DND-41 (cell line): ENCODE measurements around the gene SUV39H2.

ENCODE experiments used
- ATAC-seq: fragments of 200-7000 bp; cut with Tn5 transposase; 3 replicates; pipeline ENCODE4 v1.9.1; 2021; ENCODE audit warnings: low read depth; ENCODE audit not compliant: insufficient read depth
- DNase-seq: peaks from one replicate; pipeline ENCODE4 v3.0.0-alpha.2; 2020
- H2AFZ ChIP-seq: 2 replicates; pipeline ENCODE4 v1.6.0; 2012; ENCODE audit warnings: low read depth, low read length
- H3K27ac ChIP-seq: 2 replicates; pipeline ENCODE4 v1.5.1; 2012; ENCODE audit warnings: low read length, inconsistent platforms
- H3K27me3 ChIP-seq: fragments of 200-600 bp; sonication (generic); 2 replicates; pipeline ENCODE4 v1.6.0; 2012; ENCODE audit warnings: low read length, mild to moderate bottlenecking, inconsistent platforms; ENCODE audit not compliant: insufficient read depth, poor library complexity
- H3K36me3 ChIP-seq: 2 replicates; pipeline ENCODE4 v1.5.1; 2012; ENCODE audit warnings: low read length, inconsistent platforms; ENCODE audit not compliant: insufficient read depth
- H3K4me1 ChIP-seq: 2 replicates; pipeline ENCODE4 v1.5.1; 2012; ENCODE audit warnings: mild to moderate bottlenecking, low read length; ENCODE audit not compliant: insufficient read depth
- H3K4me2 ChIP-seq: 2 replicates; pipeline ENCODE4 v1.6.0; 2012; ENCODE audit warnings: mild to moderate bottlenecking, moderate library complexity, low read length, inconsistent platforms; ENCODE audit not compliant: insufficient read depth
- H3K4me3 ChIP-seq, 2 experiments: fragments of 200-600 bp in 1 of 2; shearing (Covaris generic) in 1 of 2; 2 replicates each; pipeline ENCODE4 v1.5.1; 2012 to 2016; ENCODE audit warnings: inconsistent platforms in 2 of 2, low read length in 2 of 2, mild to moderate bottlenecking in 2 of 2, low read depth in 1 of 2, moderate library complexity in 1 of 2
- H3K79me2 ChIP-seq: 2 replicates; pipeline ENCODE4 v1.6.0; 2012; ENCODE audit warnings: low read length, inconsistent platforms; ENCODE audit not compliant: insufficient read depth
- H3K9ac ChIP-seq: 2 replicates; pipeline ENCODE4 v1.6.0; 2012; ENCODE audit warnings: low read depth, mild to moderate bottlenecking, inconsistent platforms, low read length, moderate library complexity
- H3K9me3 ChIP-seq: 2 replicates; pipeline ENCODE4 v1.5.1; 2012; ENCODE audit warnings: low read length, moderate library complexity, mild to moderate bottlenecking, inconsistent platforms; ENCODE audit not compliant: insufficient read depth, severe bottlenecking
- H4K20me1 ChIP-seq: 2 replicates; pipeline ENCODE4 v1.6.0; 2012; ENCODE audit warnings: low read length; ENCODE audit not compliant: insufficient read depth
- EZH2 ChIP-seq: IDR thresholded peaks from 3 replicates; pipeline ENCODE4 v1.6.1; 2012; ENCODE audit warnings: borderline replicate concordance, low read depth, mild to moderate bottlenecking, moderate library complexity, low read length, inconsistent platforms; ENCODE audit not compliant: severe bottlenecking
- TF ChIP-seq, protein P1 (sequence below): IDR thresholded peaks from 2 replicates; pipeline ENCODE4 v1.5.1; 2012; ENCODE audit warnings: borderline replicate concordance, low read length, moderate library complexity, mild to moderate bottlenecking; ENCODE audit not compliant: poor library complexity, severe bottlenecking; ENCODE audit errors: extremely low read depth

The SUV39H2 gene

DNA sequence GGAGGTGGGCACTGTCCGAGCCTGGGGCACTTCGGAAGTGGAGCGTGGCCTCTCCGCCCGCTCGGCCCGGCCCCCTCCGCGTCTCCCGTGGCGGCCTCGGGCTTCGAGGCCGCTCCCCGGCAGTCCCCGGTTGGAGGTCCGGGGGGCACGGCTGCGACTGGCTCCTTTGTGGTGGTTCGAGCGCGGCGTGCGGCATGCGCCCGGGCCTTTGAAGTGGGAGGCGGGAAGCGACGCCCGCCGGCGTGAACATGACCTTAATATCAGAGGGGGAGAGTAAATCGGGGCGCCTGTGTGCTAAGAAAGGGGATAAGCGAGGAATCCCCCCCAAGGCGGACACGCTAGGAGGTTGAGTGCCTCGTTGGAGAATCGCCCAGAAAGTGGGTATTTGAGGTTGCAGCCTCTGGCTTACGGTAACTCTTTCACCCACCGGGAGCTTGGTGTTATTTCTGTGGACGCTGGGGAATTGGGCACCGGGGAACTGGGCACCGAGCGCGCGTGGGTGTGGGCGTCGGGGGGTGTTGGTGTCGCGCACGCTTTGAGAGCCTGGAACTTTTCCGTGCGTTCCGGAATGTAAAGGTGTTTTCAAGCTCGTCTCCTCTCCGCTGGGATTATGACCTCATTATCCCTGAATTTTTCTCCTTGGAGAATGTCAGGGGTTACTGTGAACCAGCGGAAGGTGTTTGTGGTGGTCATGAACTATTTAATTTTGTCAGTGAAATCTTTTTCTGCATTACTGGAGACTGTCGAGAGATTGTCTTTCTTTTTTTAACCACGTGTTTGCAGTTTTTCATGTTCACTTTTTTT, 660 bp downstream of the SUV39H2 start:
- Histone ChIP-seq H3K4me1 (peaks cover 53% of the 10 kb centered on the region), H3K4me2 (peak overlapping the region; percentile 82), H4K20me1 (peaks cover 22% of the 10 kb centered on the region; the same call in 1 of the 2 replicates), H3K36me3 (peaks cover 15% of the 10 kb centered on the region), H3K27ac (peak overlapping the region; percentile 85), H3K4me3 (peak overlapping the region; percentile 84 to 99), H3K9ac (peak overlapping the region; percentile 99), H3K79me2 (peaks cover 77% of the 10 kb centered on the region), H2AFZ (peak overlapping the region; percentile 90), H3K27me3 (no peaks in the 10 kb centered on the region), H3K9me3 (no peaks in the 10 kb centered on the region)
- TF ChIP-seq EZH2 = no peak
- TF ChIP-seq, protein P1, sequence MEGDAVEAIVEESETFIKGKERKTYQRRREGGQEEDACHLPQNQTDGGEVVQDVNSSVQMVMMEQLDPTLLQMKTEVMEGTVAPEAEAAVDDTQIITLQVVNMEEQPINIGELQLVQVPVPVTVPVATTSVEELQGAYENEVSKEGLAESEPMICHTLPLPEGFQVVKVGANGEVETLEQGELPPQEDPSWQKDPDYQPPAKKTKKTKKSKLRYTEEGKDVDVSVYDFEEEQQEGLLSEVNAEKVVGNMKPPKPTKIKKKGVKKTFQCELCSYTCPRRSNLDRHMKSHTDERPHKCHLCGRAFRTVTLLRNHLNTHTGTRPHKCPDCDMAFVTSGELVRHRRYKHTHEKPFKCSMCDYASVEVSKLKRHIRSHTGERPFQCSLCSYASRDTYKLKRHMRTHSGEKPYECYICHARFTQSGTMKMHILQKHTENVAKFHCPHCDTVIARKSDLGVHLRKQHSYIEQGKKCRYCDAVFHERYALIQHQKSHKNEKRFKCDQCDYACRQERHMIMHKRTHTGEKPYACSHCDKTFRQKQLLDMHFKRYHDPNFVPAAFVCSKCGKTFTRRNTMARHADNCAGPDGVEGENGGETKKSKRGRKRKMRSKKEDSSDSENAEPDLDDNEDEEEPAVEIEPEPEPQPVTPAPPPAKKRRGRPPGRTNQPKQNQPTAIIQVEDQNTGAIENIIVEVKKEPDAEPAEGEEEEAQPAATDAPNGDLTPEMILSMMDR = no peak
- ATAC-seq (peak; percentile 50), DNase-seq (peak; percentile 64)

DNA sequence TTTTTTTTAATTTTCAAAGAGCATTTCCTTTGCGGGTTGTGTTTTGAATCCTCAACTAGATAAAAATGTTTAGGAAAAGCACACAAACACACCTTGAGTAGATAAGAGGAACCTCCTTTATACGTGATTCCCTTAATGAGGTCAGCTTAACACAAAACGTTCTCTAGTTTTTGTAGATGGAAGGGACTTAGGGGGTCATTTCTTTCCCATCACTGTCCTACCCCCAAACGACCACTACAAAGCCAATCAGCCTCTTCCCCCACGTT, 1.2 kb downstream of the SUV39H2 start:
- Histone ChIP-seq H3K4me3 (peak overlapping the region; percentile 84 to 99), H3K36me3 (peaks cover 16% of the 10 kb centered on the region), H3K79me2 (peaks cover 83% of the 10 kb centered on the region), H4K20me1 (peaks cover 27% of the 10 kb centered on the region; the same call in 1 of the 2 replicates), H3K9ac (peak overlapping the region; percentile 99), H3K27me3 (no peaks in the 10 kb centered on the region), H3K9me3 (no peaks in the 10 kb centered on the region), H3K4me2 (peak overlapping the region; percentile 82), H3K4me1 (peaks cover 57% of the 10 kb centered on the region), H3K27ac (peak overlapping the region; percentile 85), H2AFZ (no peak overlapping the region)
- no peak for TF ChIP-seq EZH2
- TF ChIP-seq, protein P1 = no peak
- DNase-seq (no peak), ATAC-seq (no peak)

DNA sequence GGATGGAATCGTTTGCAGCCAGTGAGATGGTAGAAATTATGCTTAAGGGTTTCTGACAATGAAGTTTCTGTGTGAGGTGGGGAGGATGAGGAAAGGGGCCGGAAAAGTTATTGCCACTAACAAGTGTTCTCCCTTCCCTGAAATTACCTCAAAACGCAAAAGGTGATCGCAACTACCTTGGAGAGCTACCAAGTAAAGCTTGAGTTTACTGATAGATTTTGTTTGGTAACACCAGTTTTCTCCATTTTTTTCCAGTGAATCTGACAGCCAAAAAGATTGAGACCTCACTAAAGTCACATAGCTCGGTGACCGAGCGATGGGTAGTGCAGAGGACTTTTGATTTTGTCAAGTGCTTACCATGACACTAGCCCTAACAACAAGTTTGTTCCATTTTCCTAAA, 1.6 kb downstream of the SUV39H2 start:
- Histone ChIP-seq H3K4me3 (peak overlapping the region; percentile 84 to 99; a peak in 3 of 4 replicates), H3K27me3 (no peaks in the 10 kb centered on the region), H3K36me3 (peaks cover 19% of the 10 kb centered on the region), H4K20me1 (peaks cover 30% of the 10 kb centered on the region; the same call in 1 of the 2 replicates), H2AFZ (no peak overlapping the region), H3K27ac (peak overlapping the region; percentile 85), H3K79me2 (peaks cover 86% of the 10 kb centered on the region), H3K4me2 (peak overlapping the region; percentile 82), H3K4me1 (peaks cover 57% of the 10 kb centered on the region), H3K9me3 (no peaks in the 10 kb centered on the region), H3K9ac (peak overlapping the region; percentile 99)
- TF ChIP-seq EZH2 = no peak
- TF ChIP-seq, protein P1 = no peak
- ATAC-seq = no peak
- no peak for DNase-seq

DNA sequence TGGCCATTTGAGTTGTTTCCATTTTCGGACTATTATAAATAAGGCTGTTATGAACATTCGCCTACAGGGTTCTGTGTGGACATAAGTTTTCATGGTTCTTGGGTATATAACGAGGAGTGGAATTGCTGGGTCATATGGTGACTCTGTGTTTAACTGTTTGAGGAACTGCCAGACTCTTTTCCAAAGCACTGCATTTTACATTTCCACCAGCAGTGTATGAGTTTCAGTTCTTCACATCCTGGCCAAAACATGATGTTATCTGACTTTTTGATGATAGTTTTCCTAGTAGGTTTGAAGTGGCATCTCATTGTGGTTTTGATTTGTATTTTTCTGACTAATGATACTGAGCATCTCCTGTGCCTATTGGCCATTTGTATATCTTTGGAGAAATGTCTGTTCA, 5.4 kb downstream of the SUV39H2 start:
- Histone ChIP-seq H3K4me2 (peak overlapping the region; percentile 33; the same call in 1 of the 2 replicates), H3K4me3 (no peak overlapping the region), H3K36me3 (peaks cover 45% of the 10 kb centered on the region), H3K79me2 (peaks cover 99% of the 10 kb centered on the region), H4K20me1 (peaks cover 63% of the 10 kb centered on the region), H2AFZ (no peak overlapping the region), H3K27me3 (no peaks in the 10 kb centered on the region), H3K9ac (no peak overlapping the region), H3K27ac (no peak overlapping the region), H3K9me3 (no peaks in the 10 kb centered on the region), H3K4me1 (peaks cover 44% of the 10 kb centered on the region)
- DNase-seq (no peak), ATAC-seq (peak; percentile 58)
- TF ChIP-seq, protein P1 = no peak
- TF ChIP-seq EZH2 = no peak
